ENCODE results near the gene ZNF846.

DNA sequence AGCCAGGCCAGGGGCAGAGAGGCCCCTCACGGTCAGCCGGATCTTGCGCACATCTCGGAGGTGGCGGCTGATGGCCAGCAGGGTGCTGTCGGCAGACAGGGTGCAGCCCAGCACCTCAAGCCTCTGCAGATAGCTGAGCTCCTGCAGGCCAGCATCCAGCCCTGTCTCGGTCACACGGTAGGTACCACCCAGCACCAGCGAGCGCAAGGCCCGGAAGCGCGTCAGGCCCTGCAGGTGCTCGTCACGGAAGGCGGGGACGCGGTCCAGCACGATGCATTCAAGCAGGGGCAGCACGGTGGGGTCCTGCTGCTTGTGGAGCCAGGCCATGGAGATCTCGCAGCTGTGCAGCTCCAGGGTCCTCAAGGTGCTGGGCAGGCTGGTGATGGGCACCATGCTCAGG, 42.6 kb upstream of the ZNF846 start:
- TF ChIP-seq, protein P1, sequence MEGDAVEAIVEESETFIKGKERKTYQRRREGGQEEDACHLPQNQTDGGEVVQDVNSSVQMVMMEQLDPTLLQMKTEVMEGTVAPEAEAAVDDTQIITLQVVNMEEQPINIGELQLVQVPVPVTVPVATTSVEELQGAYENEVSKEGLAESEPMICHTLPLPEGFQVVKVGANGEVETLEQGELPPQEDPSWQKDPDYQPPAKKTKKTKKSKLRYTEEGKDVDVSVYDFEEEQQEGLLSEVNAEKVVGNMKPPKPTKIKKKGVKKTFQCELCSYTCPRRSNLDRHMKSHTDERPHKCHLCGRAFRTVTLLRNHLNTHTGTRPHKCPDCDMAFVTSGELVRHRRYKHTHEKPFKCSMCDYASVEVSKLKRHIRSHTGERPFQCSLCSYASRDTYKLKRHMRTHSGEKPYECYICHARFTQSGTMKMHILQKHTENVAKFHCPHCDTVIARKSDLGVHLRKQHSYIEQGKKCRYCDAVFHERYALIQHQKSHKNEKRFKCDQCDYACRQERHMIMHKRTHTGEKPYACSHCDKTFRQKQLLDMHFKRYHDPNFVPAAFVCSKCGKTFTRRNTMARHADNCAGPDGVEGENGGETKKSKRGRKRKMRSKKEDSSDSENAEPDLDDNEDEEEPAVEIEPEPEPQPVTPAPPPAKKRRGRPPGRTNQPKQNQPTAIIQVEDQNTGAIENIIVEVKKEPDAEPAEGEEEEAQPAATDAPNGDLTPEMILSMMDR (IDR thresholded peaks at IDR 0.05 in 2 of 3, conservative IDR thresholded peaks at IDR 0.05 in 1 of 3; ENCODE audit: borderline replicate concordance in 1 of 3, insufficient read depth in 1 of 3, low read depth in 2 of 3, low read length in 2 of 3): no peak
- TF ChIP-seq CEBPB (IDR thresholded peaks at IDR 0.05; ENCODE audit: low read depth) (no peak), RAD21 (IDR thresholded peaks at IDR 0.05; ENCODE audit: low read depth) (no peak), POLR2A (IDR thresholded peaks at IDR 0.05; ENCODE audit: borderline replicate concordance, extremely low read depth, insufficient read depth, insufficient read length) (no peak), EZH2 (IDR thresholded peaks at IDR 0.05) (no peak)

Measured in HCT116 (cell line).